HG02588 (cell line): ENCODE data around the gene TCF20.

Experiments used
- ATAC-seq: cut with Tn5 transposase; IDR thresholded peaks from one replicate; pipeline ENCODE4 v1.9.1; 2021; ENCODE audit warnings: mild to moderate bottlenecking, moderate library complexity; ENCODE audit not compliant: unreplicated experiment

TCF20 gene

DNA sequence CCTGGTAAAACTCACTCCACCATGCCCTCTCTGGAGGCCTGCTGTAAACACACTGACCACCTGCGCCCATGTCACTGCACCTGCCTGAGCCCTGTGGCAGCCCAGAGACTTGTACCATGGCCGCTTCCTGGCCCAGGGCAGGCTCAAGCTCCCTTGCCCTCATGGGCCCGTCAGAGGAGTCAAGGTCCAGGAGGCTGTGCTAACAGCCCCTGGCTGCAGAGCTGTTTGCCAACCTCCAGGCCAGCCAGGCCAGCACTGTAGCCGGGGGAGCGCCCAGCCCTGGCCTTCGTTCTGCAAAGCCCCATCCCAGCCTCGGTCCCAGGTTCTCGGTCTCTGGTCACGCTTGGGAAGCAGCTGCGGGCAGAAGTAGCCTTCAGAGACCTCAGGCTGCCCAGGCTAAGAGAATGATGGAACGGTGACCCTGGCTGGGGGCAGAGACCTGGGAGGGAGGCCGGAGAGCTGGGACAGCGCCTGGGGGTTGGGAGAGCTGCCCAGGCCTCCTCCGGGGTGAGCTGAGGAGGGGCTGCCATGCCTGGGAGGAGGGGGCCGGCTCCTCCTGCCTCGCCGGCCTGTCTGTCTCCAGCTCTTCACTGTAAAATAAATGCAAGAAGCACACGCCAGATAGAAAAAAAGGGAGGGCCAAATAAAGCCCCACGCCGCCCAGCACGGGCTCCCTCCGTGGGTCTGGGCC lies 11.9 kb upstream of the TCF20 start:
- ATAC-seq = no peak

GRCh38 chr22:42281706-42282251 lies 11.3 kb upstream of the TCF20 start:
- ATAC-seq = no peak

- ATAC-seq = no peak
Measured at GRCh38 chr22:42281284-42281683, 10.8 kb upstream of the TCF20 start.

DNA sequence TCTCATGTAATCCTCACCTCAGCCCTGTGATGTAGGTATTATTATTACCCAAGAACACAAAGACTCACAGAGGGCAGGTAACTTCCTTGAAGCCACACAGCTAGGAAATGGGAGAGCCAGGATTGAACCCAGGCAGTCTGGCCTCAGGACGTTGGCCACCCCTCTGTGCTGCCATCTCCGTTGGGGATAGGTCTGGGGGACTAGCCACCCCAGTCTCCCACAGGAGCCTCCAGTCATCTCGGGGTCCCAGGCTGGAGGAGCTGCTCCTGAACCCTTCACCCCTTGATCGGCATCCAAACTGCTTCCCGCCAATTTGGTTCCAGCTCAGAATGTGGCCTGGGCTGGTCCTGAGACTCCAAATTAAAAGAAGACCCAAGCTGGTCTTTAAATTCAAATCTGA lies 10.4 kb upstream of the TCF20 start:
- ATAC-seq = no peak

DNA sequence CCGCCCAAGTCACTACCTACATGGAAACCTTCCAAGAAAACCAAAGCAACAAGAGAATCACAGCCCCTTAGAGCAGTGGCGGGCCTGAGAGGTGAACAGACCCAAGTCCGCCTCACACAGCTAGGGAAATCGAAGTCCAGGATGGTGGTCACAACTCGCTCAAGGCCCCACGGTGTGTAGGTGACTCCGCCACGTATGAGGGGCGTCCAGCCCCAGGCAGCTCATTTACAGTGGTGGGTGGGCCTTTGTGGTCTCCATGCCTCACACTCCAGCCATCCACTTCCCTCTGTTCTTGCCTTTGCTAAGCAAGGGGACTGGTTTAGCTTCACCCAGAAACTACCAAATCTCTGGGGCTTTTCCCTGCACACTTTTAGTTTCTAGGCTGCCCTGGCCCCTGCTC lies 9.7 kb upstream of the TCF20 start:
- no peak for ATAC-seq

DNA sequence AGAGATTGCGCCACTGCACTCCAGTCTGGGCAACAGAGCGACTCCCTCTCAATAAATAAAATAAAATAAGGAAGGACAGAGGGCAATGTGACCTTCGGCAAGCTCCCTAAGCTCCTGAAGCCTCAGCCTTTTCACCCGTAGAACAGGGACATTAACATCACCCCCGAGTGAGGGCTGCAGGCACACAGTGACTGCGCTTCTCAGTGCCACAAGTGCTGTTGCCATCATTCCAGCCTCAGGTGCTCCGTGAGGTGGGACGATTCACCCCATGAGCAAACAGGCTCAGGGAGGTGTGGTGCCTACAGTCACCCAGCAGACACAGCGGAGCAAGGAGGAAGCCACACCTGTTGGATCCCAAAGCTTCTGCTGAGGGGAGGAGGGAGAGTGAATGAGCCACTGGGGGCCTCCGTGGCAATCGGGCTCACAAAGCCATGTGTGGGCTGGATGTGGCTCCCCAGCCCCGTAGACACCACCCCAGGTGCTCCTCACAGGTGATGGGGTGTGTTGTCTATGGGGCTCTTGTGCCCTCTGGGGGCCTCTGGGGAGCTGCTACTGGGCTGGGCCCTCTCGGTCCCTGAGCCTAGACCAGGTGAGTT lies 9.1 kb upstream of the TCF20 start:
- no peak for ATAC-seq

DNA sequence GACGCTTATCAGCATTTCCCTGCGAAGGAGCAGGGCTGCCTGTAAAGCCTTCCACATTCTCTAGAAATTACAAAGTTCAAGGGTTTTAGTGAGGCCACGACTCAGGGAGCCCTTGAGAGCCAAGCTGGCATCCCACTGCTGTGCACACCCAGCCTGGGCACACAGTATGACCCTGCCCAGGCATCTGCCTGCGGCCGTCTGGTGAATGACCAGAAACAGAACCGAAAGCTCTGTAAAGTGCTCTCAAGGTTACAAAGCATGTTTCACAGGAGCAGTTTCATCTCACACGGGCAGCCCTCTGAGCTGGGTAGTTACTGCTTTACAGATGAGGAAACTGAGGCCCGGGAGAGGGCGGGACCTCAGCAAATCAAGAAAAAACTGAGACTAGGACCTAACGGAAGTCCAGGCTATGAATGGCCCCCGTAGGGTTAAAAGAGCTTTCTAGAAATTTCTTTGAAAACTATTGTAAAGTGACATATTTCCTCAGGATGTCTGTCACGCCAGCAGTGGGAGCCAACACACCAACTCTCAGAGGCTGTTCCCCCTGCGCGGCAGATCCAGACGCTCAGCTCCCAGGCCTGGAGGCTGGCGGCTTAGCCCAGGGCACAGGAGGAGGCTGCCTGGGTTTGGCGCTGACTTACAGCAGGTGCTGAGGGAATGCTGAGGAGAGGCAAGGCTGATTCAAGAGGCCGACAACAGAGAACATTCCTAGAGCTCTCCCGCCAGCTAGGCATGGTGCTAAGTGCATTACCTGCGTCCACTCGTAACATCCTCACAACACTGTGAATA lies 7.7 kb upstream of the TCF20 start:
- ATAC-seq = no peak

DNA sequence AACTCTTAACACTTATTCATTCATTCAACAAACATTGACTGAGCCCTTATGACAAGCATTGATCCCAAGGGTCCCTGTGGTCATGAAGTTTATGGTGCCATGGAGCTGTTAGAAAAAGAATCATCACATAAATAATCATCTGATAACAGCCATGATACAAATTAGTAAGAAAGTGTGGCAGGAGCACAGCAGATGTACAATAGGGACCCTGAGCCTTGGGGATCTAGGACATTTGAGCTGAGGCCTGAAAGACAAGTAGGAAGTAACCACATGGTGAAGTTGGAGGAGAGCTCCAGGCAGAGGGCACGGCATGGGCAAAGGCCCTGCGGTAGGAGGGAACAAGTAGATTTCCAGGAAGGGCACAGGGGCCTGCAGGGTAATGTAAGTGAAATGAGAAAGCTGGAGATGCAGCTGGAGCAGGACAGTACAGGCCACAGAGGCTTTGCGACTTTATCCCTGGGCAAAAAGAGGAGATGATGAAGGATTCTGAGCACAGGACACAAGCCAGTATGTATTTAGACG lies 6.8 kb upstream of the TCF20 start:
- no peak for ATAC-seq

- no peak for ATAC-seq
Measured at GRCh38 chr22:42275970-42276369, 5.5 kb upstream of the TCF20 start.

- ATAC-seq = no peak
Measured at GRCh38 chr22:42275176-42275575, 4.7 kb upstream of the TCF20 start.

GRCh38 chr22:42273855-42274451 lies 3.5 kb upstream of the TCF20 start:
- no peak for ATAC-seq

GRCh38 chr22:42272431-42272999 lies 2.1 kb upstream of the TCF20 start:
- no peak for ATAC-seq

- no peak for ATAC-seq
Measured at GRCh38 chr22:42271906-42272305, 1.5 kb upstream of the TCF20 start.

- ATAC-seq = no peak
Measured at GRCh38 chr22:42271191-42271813, 849 bp upstream of the TCF20 start.

DNA sequence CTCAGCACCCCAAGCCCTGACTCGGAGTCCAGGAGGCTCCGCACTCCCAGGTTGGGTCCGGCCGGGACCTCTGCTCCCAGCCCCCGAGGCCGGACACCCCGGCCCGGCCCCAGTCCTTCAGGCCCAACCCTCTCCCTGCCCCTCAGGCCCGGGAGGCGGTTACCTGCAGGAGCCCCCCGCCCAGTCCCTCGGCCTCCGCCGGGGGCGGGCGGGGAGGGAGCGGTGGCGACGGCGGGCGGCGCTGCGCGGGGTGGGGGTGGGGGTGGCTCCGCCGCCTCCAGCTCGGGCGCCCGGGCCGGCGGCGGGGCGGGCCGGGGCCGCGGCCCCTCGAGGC lies 310 bp downstream of the TCF20 start:
- ATAC-seq = peak; percentile 32

DNA sequence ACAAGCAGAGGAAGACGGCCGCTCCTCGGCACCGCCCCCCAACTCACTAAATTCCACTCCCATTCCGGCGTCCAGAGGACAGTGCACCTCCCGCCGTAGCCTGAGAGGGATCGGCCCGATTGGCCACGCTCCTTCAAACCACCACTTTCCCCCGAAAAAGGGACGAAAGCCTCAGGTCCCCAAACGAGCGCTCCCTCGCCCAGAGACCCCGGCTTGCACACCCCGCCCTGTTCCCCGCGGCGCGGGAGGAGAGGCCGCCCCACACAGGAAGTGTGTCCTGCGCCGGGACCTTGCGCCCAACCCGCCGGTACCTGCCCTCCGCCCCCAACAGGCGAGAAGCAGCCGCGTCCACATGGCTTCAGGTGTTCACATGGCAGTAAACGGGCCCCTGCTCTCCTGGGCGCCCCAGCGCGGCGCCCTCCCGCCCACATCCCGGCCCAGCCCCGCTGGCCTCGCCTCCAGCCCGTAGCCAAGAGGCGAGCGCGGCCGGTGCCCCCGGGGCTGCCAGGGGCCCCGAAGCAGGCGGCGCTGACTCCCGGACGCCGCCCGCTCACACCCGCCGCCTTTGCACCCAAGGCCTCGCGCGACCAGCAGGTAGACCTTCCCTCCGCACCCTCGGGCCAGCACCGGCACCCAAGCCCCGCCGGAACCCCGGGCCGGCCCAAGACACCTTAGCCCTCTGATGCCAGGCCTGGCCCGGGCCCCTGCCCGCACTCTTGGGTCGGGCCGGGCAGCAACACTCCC lies 849 bp downstream of the TCF20 start:
- ATAC-seq = peak; percentile 41

DNA sequence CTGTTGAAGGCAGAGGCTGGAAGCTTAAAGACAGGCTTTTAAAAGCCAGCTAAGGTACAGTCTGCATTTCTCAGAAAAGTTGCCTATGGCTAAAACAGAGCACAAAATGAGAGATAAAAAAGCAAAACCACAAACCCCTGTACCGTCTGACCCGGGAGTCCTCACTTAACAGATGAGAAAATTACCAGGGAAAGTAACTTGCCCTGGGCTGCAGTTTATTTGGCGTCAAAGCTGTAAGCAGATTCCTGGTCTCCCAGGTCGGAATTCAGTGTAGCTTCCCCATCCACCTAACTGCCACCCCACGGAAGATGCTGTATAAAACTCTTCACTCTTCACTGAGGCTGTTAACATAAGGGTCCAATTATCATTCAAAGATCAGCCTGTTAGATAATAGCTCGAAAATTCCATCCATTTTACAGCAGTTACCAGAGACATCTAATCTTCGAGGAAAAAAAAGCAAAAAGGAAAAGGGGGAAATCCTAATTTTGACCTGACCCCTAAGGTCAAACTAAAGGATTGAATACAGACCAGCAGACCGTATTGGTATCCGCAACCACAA lies 1.5 kb downstream of the TCF20 start:
- ATAC-seq = no peak

DNA sequence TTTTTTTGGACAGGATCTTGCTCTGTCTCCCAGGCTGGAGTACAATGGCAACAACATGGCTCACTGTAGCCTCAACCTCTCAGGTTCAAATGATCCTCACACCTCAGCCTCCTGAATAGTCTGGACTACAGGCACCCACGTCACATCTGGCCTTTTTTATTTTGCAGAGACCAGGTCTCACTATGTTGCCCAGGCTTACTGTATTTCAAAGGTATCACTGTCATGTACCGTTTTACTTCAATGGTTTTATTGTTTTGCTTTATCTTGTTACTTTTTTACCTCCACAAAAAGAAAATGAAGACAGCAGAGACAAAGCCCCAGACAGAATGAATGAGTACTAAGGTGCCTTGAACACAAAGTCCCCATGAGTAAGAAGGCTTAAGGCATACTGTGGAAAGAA lies 5.1 kb downstream of the TCF20 start:
- ATAC-seq = no peak

- no peak for ATAC-seq
Measured at GRCh38 chr22:42263944-42264343, 6.5 kb downstream of the TCF20 start.

GRCh38 chr22:42262964-42263363 lies 7.5 kb downstream of the TCF20 start:
- no peak for ATAC-seq
